ENCODE results near the gene PTGES3L.

- TF ChIP-seq CTCF (IDR thresholded peaks at IDR 0.05; ENCODE audit: low read depth, low read length, missing input control) (no peak), SP1 (IDR thresholded peaks at IDR 0.05) (no peak), JUND (IDR thresholded peaks at IDR 0.05) (no peak), TAF1 (conservative IDR thresholded peaks at IDR 0.05) (no peak), GABPA (IDR thresholded peaks at IDR 0.05 in 1 of 2, conservative IDR thresholded peaks at IDR 0.05 in 1 of 2) (no peak), RAD21 (IDR thresholded peaks at IDR 0.05) (no peak), YY1 (IDR thresholded peaks at IDR 0.05) (no peak), FOXA1 (IDR thresholded peaks at IDR 0.05) (no peak)
- TF ChIP-seq, protein P1, sequence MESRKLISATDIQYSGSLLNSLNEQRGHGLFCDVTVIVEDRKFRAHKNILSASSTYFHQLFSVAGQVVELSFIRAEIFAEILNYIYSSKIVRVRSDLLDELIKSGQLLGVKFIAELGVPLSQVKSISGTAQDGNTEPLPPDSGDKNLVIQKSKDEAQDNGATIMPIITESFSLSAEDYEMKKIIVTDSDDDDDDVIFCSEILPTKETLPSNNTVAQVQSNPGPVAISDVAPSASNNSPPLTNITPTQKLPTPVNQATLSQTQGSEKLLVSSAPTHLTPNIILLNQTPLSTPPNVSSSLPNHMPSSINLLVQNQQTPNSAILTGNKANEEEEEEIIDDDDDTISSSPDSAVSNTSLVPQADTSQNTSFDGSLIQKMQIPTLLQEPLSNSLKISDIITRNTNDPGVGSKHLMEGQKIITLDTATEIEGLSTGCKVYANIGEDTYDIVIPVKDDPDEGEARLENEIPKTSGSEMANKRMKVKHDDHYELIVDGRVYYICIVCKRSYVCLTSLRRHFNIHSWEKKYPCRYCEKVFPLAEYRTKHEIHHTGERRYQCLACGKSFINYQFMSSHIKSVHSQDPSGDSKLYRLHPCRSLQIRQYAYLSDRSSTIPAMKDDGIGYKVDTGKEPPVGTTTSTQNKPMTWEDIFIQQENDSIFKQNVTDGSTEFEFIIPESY (IDR thresholded peaks at IDR 0.05): no peak
- TF ChIP-seq, protein P2, sequence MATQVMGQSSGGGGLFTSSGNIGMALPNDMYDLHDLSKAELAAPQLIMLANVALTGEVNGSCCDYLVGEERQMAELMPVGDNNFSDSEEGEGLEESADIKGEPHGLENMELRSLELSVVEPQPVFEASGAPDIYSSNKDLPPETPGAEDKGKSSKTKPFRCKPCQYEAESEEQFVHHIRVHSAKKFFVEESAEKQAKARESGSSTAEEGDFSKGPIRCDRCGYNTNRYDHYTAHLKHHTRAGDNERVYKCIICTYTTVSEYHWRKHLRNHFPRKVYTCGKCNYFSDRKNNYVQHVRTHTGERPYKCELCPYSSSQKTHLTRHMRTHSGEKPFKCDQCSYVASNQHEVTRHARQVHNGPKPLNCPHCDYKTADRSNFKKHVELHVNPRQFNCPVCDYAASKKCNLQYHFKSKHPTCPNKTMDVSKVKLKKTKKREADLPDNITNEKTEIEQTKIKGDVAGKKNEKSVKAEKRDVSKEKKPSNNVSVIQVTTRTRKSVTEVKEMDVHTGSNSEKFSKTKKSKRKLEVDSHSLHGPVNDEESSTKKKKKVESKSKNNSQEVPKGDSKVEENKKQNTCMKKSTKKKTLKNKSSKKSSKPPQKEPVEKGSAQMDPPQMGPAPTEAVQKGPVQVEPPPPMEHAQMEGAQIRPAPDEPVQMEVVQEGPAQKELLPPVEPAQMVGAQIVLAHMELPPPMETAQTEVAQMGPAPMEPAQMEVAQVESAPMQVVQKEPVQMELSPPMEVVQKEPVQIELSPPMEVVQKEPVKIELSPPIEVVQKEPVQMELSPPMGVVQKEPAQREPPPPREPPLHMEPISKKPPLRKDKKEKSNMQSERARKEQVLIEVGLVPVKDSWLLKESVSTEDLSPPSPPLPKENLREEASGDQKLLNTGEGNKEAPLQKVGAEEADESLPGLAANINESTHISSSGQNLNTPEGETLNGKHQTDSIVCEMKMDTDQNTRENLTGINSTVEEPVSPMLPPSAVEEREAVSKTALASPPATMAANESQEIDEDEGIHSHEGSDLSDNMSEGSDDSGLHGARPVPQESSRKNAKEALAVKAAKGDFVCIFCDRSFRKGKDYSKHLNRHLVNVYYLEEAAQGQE (IDR thresholded peaks at IDR 0.05): no peak
- TF ChIP-seq, protein P3, sequence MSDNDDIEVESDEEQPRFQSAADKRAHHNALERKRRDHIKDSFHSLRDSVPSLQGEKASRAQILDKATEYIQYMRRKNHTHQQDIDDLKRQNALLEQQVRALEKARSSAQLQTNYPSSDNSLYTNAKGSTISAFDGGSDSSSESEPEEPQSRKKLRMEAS (IDR thresholded peaks at IDR 0.05): no peak
These were observed 50.4 kb downstream of the PTGES3L start for GRCh38 chr17:42929497-42929844.

All from liver (tissue), 3 donors.